Measurements from ENCODE around the gene PCDHB11.

- TF ChIP-seq EZH2 (IDR thresholded peaks at IDR 0.05; ENCODE audit: borderline replicate concordance, insufficient read depth, low read length, poor library complexity, severe bottlenecking), result no peak
- TF ChIP-seq CTCF (IDR thresholded peaks at IDR 0.05; ENCODE audit: poor library complexity, severe bottlenecking), result peak; percentile 55
- TF ChIP-seq EP300 (conservative IDR thresholded peaks at IDR 0.05; ENCODE audit: poor library complexity, severe bottlenecking), result no peak
- TF ChIP-seq RAD21 (conservative IDR thresholded peaks at IDR 0.05), result peak; percentile 58
- peak; percentile 20 for TF ChIP-seq POLR2AphosphoS5 (IDR thresholded peaks at IDR 0.05)
- peak; percentile 47 for TF ChIP-seq SMC3 (conservative IDR thresholded peaks at IDR 0.05; ENCODE audit: poor library complexity)
- no peak for TF ChIP-seq TAF1 (IDR thresholded peaks at IDR 0.05; ENCODE audit: low read depth)
Observed at GRCh38 chr5:141182248-141182647, 17.2 kb upstream of the PCDHB11 start, which contains the start of gene PCDHB16.

Measured in neural cell (in vitro differentiated cells).